Mesothelial cell of epicardium (in vitro differentiated cells): Measurements from ENCODE around the gene AGBL4. TPM values are rescaled to one million over a fixed set of nuclear protein-coding genes. Genes with fewer than 3 reads are reported as not detected.

ENCODE experiments used
- DNase-seq, 2 experiments: peaks; one replicate each; pipeline ENCODE4 v3.0.0; 2021; ENCODE audit warnings: low spot score in 2 of 2; ENCODE audit not compliant: unreplicated experiment in 2 of 2
- H3K27ac Mint-ChIP-seq: 2 replicates; pipeline ENCODE4 v1.8.0; 2021; ENCODE audit warnings: mixed read lengths
- H3K27me3 Mint-ChIP-seq: 2 replicates; pipeline ENCODE4 v1.8.0; 2021; ENCODE audit warnings: low read depth, mixed read lengths
- H3K36me3 Mint-ChIP-seq: 2 replicates; pipeline ENCODE4 v1.8.0; 2021; ENCODE audit warnings: mixed read lengths
- H3K4me1 Mint-ChIP-seq: 2 replicates; pipeline ENCODE4 v1.8.0; 2021; ENCODE audit warnings: mixed read lengths
- H3K4me3 Mint-ChIP-seq: 2 replicates; pipeline ENCODE4 v1.8.0; 2021; ENCODE audit warnings: mild to moderate bottlenecking, moderate library complexity, mixed read lengths
- H3K9me3 Mint-ChIP-seq: 2 replicates; pipeline ENCODE4 v1.8.0; 2021; ENCODE audit warnings: mixed read lengths
- CTCF ChIP-seq: fragments of 200-600 bp; sonication (generic); IDR thresholded peaks from one replicate; pipeline ENCODE4 v1.5.0; 2021; ENCODE audit warnings: antibody characterized with exemption; ENCODE audit not compliant: unreplicated experiment
- total RNA-seq: library from RNA; stranded (reverse); gene quantifications from 3 replicates; pipeline ENCODE4 v1.2.1, GENCODE V29; 2021

The AGBL4 gene
- total RNA-seq, 1 donor from 2014 or later: 0.42 TPM

GRCh38 chr1:49424782-49425181, 599.0 kb downstream of the AGBL4 start:
- Mint-ChIP-seq H3K36me3 (no peaks in the 10 kb centered on the region), H3K9me3 (peaks cover 75% of the 10 kb centered on the region), H3K27ac (no peak overlapping the region), H3K4me1 (no peaks in the 10 kb centered on the region), H3K4me3 (no peak overlapping the region), H3K27me3 (no peaks in the 10 kb centered on the region)
- no peak for TF ChIP-seq CTCF
- DNase-seq: no peak

- Mint-ChIP-seq H3K4me1 (no peaks in the 10 kb centered on the region), H3K36me3 (no peaks in the 10 kb centered on the region), H3K9me3 (peaks cover 80% of the 10 kb centered on the region), H3K27me3 (no peaks in the 10 kb centered on the region), H3K4me3 (no peak overlapping the region), H3K27ac (no peak overlapping the region)
- no peak for TF ChIP-seq CTCF
- DNase-seq: no peak
These were observed 607.0 kb downstream of the AGBL4 start for GRCh38 chr1:49416758-49417157.

- no peaks in the 10 kb centered on the region for H3K27me3 Mint-ChIP-seq
- H3K36me3 Mint-ChIP-seq: no peaks in the 10 kb centered on the region
- DNase-seq: no peak
- H3K9me3 Mint-ChIP-seq: peaks cover 81% of the 10 kb centered on the region
- no peak overlapping the region for H3K4me3 Mint-ChIP-seq
- H3K27ac Mint-ChIP-seq: no peak overlapping the region
- no peak for TF ChIP-seq CTCF
- H3K4me1 Mint-ChIP-seq: no peaks in the 10 kb centered on the region
These were observed 615.4 kb downstream of the AGBL4 start for GRCh38 chr1:49408346-49408745.

- Mint-ChIP-seq H3K27me3 (no peaks in the 10 kb centered on the region), H3K4me1 (no peaks in the 10 kb centered on the region), H3K36me3 (no peaks in the 10 kb centered on the region), H3K27ac (no peak overlapping the region), H3K4me3 (no peak overlapping the region), H3K9me3 (peaks cover 89% of the 10 kb centered on the region)
- no peak for TF ChIP-seq CTCF
- DNase-seq: no peak
These were observed 626.7 kb downstream of the AGBL4 start for GRCh38 chr1:49397086-49397485.

- no peak for DNase-seq
- H3K4me1 Mint-ChIP-seq: no peaks in the 10 kb centered on the region
- peaks cover 84% of the 10 kb centered on the region for H3K9me3 Mint-ChIP-seq
- no peak overlapping the region for H3K27ac Mint-ChIP-seq
- no peaks in the 10 kb centered on the region for H3K36me3 Mint-ChIP-seq
- no peak for TF ChIP-seq CTCF
- no peak overlapping the region for H3K4me3 Mint-ChIP-seq
- no peaks in the 10 kb centered on the region for H3K27me3 Mint-ChIP-seq
These were observed 629.6 kb downstream of the AGBL4 start for GRCh38 chr1:49394200-49394599.

GRCh38 chr1:49389699-49390098, 634.1 kb downstream of the AGBL4 start:
- H3K4me3 Mint-ChIP-seq: no peak overlapping the region
- H3K27ac Mint-ChIP-seq: no peak overlapping the region
- no peak for DNase-seq
- H3K9me3 Mint-ChIP-seq: peaks cover 81% of the 10 kb centered on the region
- H3K4me1 Mint-ChIP-seq: no peaks in the 10 kb centered on the region
- no peaks in the 10 kb centered on the region for H3K36me3 Mint-ChIP-seq
- TF ChIP-seq CTCF: no peak
- H3K27me3 Mint-ChIP-seq: no peaks in the 10 kb centered on the region
